Measurements from ENCODE around the gene ZNF462. TPM values are rescaled to one million over a fixed set of nuclear protein-coding genes. Genes with fewer than 3 reads are reported as not detected.

The ZNF462 gene
- total RNA-seq, 1 donor from 2014 or later, result 28.5 TPM

DNA sequence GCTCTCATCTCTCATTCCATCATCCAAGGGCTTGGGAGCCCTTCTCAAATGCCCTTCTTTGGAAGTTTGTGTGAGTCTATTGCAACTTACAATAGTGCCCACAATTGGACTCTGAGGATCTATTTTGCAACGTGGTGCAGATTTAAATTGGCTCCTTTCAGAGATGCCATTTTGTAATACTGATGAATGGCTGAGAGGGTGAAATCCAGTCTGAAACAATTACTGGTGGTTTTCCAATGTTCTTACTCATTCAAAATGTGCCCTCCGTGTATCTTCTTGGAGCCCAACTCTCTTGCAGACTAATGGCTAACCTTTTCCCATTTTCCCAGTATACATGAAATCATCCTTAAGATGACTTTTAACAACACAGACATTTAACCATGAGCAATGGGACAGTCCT lies 6.1 kb downstream of the ZNF462 start:
- no peak for TF ChIP-seq CTCF (IDR thresholded peaks at IDR 0.05)
- TF ChIP-seq POLR2A (IDR thresholded peaks at IDR 0.05), result no peak
- no peak for TF ChIP-seq POLR2AphosphoS5 (IDR thresholded peaks at IDR 0.05; ENCODE audit: insufficient read depth in 1 of 2, low read depth in 1 of 2)
- H3K4me1 ChIP-seq, result peaks cover 93% of the 10 kb centered on the region
- H3K4me3 ChIP-seq, result no peak overlapping the region
- no peaks in the 10 kb centered on the region for H3K36me3 ChIP-seq
- intact Hi-C loops (cut with DNase I), result loop anchor here (10.0 kb wide), 1 partner anchor 416 kb away; the partner anchor contains the start of gene RAD23B
- H3K27me3 ChIP-seq, result no peaks in the 10 kb centered on the region
- DNase-seq (ENCODE audit: extremely low spot score in 2 of 2), result no peak
- peak overlapping the region; percentile 42 for H3K27ac ChIP-seq
- H3K9me3 ChIP-seq, result no peaks in the 10 kb centered on the region

GRCh38 chr9:106869458-106869857 lies 6.5 kb downstream of the ZNF462 start:
- H3K4me1 ChIP-seq, result peaks cover 95% of the 10 kb centered on the region
- intact Hi-C loops (cut with DNase I), result loop anchor here (10.0 kb wide), 1 partner anchor 415 kb away; the partner anchor contains the start of gene RAD23B

DNA sequence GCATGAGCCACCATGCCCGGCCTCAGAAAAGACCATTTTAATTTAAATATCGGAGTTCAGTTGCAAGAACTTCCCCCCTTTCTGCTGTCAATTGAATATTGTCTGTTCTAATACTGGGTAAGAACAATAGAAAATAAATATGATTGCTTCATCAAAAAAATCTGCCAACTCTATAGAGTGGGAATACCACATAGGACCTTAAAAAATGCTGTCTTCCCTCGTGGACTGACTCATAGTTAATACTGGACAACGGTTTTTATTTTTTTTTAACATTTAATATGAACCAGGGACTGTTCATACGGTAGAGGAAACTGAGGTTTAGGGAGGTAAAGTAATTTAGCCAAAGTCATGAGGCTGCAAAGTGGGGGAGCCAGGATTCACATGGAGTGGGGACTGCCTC lies 9.7 kb downstream of the ZNF462 start:
- no peak overlapping the region for H3K4me3 ChIP-seq
- no peak overlapping the region for H3K27ac ChIP-seq
- no peak for DNase-seq (ENCODE audit: extremely low spot score in 2 of 2)

More at GRCh38 chr9:106869458-106869857, 6.5 kb downstream of the ZNF462 start:
- Histone ChIP-seq H3K4me3 (no peak overlapping the region), H3K27ac (peak overlapping the region; percentile 42), H3K27me3 (no peaks in the 10 kb centered on the region), H3K9me3 (no peaks in the 10 kb centered on the region), H3K36me3 (no peaks in the 10 kb centered on the region)
- TF ChIP-seq POLR2AphosphoS5 (IDR thresholded peaks at IDR 0.05; ENCODE audit: insufficient read depth in 1 of 2, low read depth in 1 of 2) (peak in 1 of 2 donors; percentile 92), POLR2A (IDR thresholded peaks at IDR 0.05) (no peak)
- DNase-seq (ENCODE audit: extremely low spot score in 2 of 2), result no peak

DNA sequence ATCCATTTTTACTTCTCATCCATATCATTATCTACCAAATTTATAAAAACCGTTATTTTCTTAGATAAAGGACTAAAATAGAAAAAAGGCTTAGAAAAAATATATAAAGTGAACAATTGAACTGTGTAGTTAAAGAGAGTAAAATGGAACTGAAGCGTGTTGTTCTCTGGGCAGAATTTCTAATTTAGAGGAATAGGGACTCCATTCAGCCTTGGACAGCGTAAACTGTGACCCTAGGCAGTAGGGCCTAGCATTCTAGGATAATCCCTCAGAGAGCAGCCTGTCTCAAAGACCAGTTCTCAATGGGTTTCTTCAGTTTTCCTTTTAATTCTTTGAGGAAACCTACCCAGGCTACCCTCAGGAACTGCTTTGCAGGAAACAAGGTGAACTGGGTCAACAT lies 11.1 kb downstream of the ZNF462 start:
- intact Hi-C loops (cut with DNase I), result no loop called here
- Histone ChIP-seq H3K4me3 (no peak overlapping the region), H3K27ac (no peak overlapping the region), H3K4me1 (peaks cover 95% of the 10 kb centered on the region), H3K27me3 (no peaks in the 10 kb centered on the region), H3K9me3 (no peaks in the 10 kb centered on the region), H3K36me3 (no peaks in the 10 kb centered on the region)
- TF ChIP-seq POLR2AphosphoS5 (IDR thresholded peaks at IDR 0.05; ENCODE audit: insufficient read depth in 1 of 2, low read depth in 1 of 2) (no peak), POLR2A (IDR thresholded peaks at IDR 0.05) (no peak), CTCF (IDR thresholded peaks at IDR 0.05) (no peak)
- no peak for DNase-seq (ENCODE audit: extremely low spot score in 2 of 2)

More for the DNA sequence above, 9.7 kb downstream of the ZNF462 start:
- H3K4me1 ChIP-seq, result peaks cover 95% of the 10 kb centered on the region
- no peaks in the 10 kb centered on the region for H3K9me3 ChIP-seq
- no peaks in the 10 kb centered on the region for H3K36me3 ChIP-seq
- intact Hi-C loops (cut with DNase I), result no loop called here
- no peaks in the 10 kb centered on the region for H3K27me3 ChIP-seq
- TF ChIP-seq CTCF (IDR thresholded peaks at IDR 0.05) (no peak), POLR2A (IDR thresholded peaks at IDR 0.05) (no peak), POLR2AphosphoS5 (IDR thresholded peaks at IDR 0.05; ENCODE audit: insufficient read depth in 1 of 2, low read depth in 1 of 2) (no peak)

- TF ChIP-seq POLR2A (IDR thresholded peaks at IDR 0.05) (no peak), CTCF (IDR thresholded peaks at IDR 0.05) (no peak), POLR2AphosphoS5 (IDR thresholded peaks at IDR 0.05; ENCODE audit: insufficient read depth in 1 of 2, low read depth in 1 of 2) (no peak)
- intact Hi-C loops (cut with DNase I), result no loop called here
- Histone ChIP-seq H3K4me3 (no peak overlapping the region), H3K36me3 (no peaks in the 10 kb centered on the region), H3K4me1 (peaks cover 93% of the 10 kb centered on the region), H3K27ac (no peak overlapping the region), H3K9me3 (no peaks in the 10 kb centered on the region), H3K27me3 (no peaks in the 10 kb centered on the region)
- no peak for DNase-seq (ENCODE audit: extremely low spot score in 2 of 2)
Observed at GRCh38 chr9:106874652-106875051, 11.7 kb downstream of the ZNF462 start.

All from vagina (tissue), 2 donors.